HEK293 (cell line): ENCODE data around the gene MSRB1.

Experiments used
- BCL11A ChIP-seq: fragments of 450-650 bp; formaldehyde crosslinking; IDR thresholded peaks from 2 replicates; pipeline ENCODE4 v1.5.1; 2016; ENCODE audit warnings: low read depth, missing biosample characterization, missing genetic modification characterization
- GLI2 ChIP-seq: fragments of 450-650 bp; formaldehyde crosslinking; IDR thresholded peaks from 2 replicates; pipeline ENCODE4; 2017; ENCODE audit warnings: missing biosample characterization, missing genetic modification characterization, low read depth, borderline replicate concordance
- HOXD13 ChIP-seq: sonication (generic); formaldehyde crosslinking; IDR thresholded peaks from 2 replicates; pipeline ENCODE4 v1.8.0; 2022; ENCODE audit warnings: missing genetic modification reagents, borderline replicate concordance
- IKZF3 ChIP-seq: fragments of 450-650 bp; IDR thresholded peaks from 2 replicates; pipeline ENCODE4 v1.5.0; 2018; ENCODE audit warnings: missing biosample characterization, mild to moderate bottlenecking, missing genetic modification characterization, moderate library complexity
- KLF16 ChIP-seq: fragments of 450-650 bp; formaldehyde crosslinking; IDR thresholded peaks from 2 replicates; pipeline ENCODE4 v1.5.1; 2017; ENCODE audit warnings: missing biosample characterization, missing genetic modification characterization
- KLF8 ChIP-seq: fragments of 450-650 bp; formaldehyde crosslinking; IDR thresholded peaks from 2 replicates; pipeline ENCODE4 v1.5.1; 2016; ENCODE audit warnings: missing biosample characterization, missing genetic modification characterization
- REPIN1 ChIP-seq: fragments of 450-650 bp; formaldehyde crosslinking; IDR thresholded peaks from 2 replicates; pipeline ENCODE4 v1.5.1; 2017; ENCODE audit warnings: missing biosample characterization, missing genetic modification characterization, low read depth
- SCRT1 ChIP-seq: fragments of 450-650 bp; formaldehyde crosslinking; IDR thresholded peaks from 2 replicates; pipeline ENCODE4 v1.5.1; 2016; ENCODE audit warnings: missing biosample characterization, missing genetic modification characterization, borderline replicate concordance
- WT1 ChIP-seq: fragments of 450-650 bp; formaldehyde crosslinking; IDR thresholded peaks from 2 replicates; pipeline ENCODE4 v1.5.1; 2016; ENCODE audit warnings: missing biosample characterization, missing genetic modification characterization
- ZBTB21 ChIP-seq: fragments of 450-650 bp; formaldehyde crosslinking; IDR thresholded peaks from 2 replicates; pipeline ENCODE4 v1.5.1; 2017; ENCODE audit warnings: missing biosample characterization, missing genetic modification characterization
- ZFP37 ChIP-seq: fragments of 450-650 bp; formaldehyde crosslinking; IDR thresholded peaks from 2 replicates; pipeline ENCODE4 v1.5.1; 2016; ENCODE audit warnings: missing biosample characterization, missing genetic modification characterization
- ZNF10 ChIP-seq: fragments of 450-650 bp; formaldehyde crosslinking; IDR thresholded peaks from 2 replicates; pipeline ENCODE4 v1.5.1; 2017; ENCODE audit warnings: missing biosample characterization, missing genetic modification characterization
- ZNF19 ChIP-seq: fragments of 450-650 bp; formaldehyde crosslinking; IDR thresholded peaks from 2 replicates; pipeline ENCODE4; 2016; ENCODE audit warnings: missing biosample characterization, missing genetic modification characterization, low read depth
- ZNF223 ChIP-seq: fragments of 450-650 bp; formaldehyde crosslinking; IDR thresholded peaks from 2 replicates; pipeline ENCODE4 v1.5.1; 2016; ENCODE audit warnings: missing biosample characterization, missing genetic modification characterization
- ZNF37A ChIP-seq: fragments of 450-650 bp; IDR thresholded peaks from 2 replicates; pipeline ENCODE4 v1.5.1; 2018; ENCODE audit warnings: missing biosample characterization, missing genetic modification characterization
- ZNF391 ChIP-seq: fragments of 450-650 bp; formaldehyde crosslinking; IDR thresholded peaks from 2 replicates; pipeline ENCODE4 v1.5.1; 2016; ENCODE audit warnings: low read depth, missing biosample characterization, missing genetic modification characterization, borderline replicate concordance
- ZNF488 ChIP-seq: fragments of 450-650 bp; formaldehyde crosslinking; IDR thresholded peaks from 2 replicates; pipeline ENCODE4 v1.5.1; 2016; ENCODE audit warnings: missing biosample characterization, missing genetic modification characterization
- ZNF571 ChIP-seq: fragments of 450-650 bp; formaldehyde crosslinking; IDR thresholded peaks from 2 replicates; pipeline ENCODE4 v1.5.0; 2017; ENCODE audit warnings: missing biosample characterization, missing genetic modification characterization
- ZNF704 ChIP-seq: fragments of 450-650 bp; formaldehyde crosslinking; IDR thresholded peaks from 2 replicates; pipeline ENCODE4 v1.5.1; 2016; ENCODE audit warnings: missing biosample characterization, missing genetic modification characterization
- ZNF830 ChIP-seq: fragments of 450-650 bp; IDR thresholded peaks from 2 replicates; pipeline ENCODE4 v1.5.0; 2018; ENCODE audit warnings: missing biosample characterization, missing genetic modification characterization, low read depth, mild to moderate bottlenecking, moderate library complexity
- ZSCAN5A ChIP-seq: fragments of 450-650 bp; formaldehyde crosslinking; IDR thresholded peaks from 2 replicates; pipeline ENCODE4 v1.5.1; 2016; ENCODE audit warnings: missing biosample characterization, missing genetic modification characterization
- TF ChIP-seq, protein P1 (sequence below): fragments of 450-650 bp; formaldehyde crosslinking; IDR thresholded peaks from 2 replicates; pipeline ENCODE4 v1.5.1; 2016; ENCODE audit warnings: missing biosample characterization, missing genetic modification characterization
- TF ChIP-seq, protein P2 (sequence below): fragments of 450-650 bp; formaldehyde crosslinking; IDR thresholded peaks from 2 replicates; pipeline ENCODE4 v1.5.1; 2017; ENCODE audit warnings: missing biosample characterization, missing genetic modification characterization
- TF ChIP-seq, protein P3 (sequence below): fragments of 450-650 bp; formaldehyde crosslinking; IDR thresholded peaks from 2 replicates; pipeline ENCODE4 v1.5.1; 2017; ENCODE audit warnings: missing biosample characterization, mild to moderate bottlenecking, missing genetic modification characterization, moderate library complexity
- TF ChIP-seq, protein P4 (sequence below): fragments of 450-650 bp; formaldehyde crosslinking; IDR thresholded peaks from 2 replicates; pipeline ENCODE4 v1.5.1; 2016; ENCODE audit warnings: missing biosample characterization, missing genetic modification characterization
- TF ChIP-seq, protein P5 (sequence below): fragments of 450-650 bp; formaldehyde crosslinking; IDR thresholded peaks from 2 replicates; pipeline ENCODE4 v1.5.1; 2016; ENCODE audit warnings: missing biosample characterization, missing genetic modification characterization

Gene MSRB1

DNA sequence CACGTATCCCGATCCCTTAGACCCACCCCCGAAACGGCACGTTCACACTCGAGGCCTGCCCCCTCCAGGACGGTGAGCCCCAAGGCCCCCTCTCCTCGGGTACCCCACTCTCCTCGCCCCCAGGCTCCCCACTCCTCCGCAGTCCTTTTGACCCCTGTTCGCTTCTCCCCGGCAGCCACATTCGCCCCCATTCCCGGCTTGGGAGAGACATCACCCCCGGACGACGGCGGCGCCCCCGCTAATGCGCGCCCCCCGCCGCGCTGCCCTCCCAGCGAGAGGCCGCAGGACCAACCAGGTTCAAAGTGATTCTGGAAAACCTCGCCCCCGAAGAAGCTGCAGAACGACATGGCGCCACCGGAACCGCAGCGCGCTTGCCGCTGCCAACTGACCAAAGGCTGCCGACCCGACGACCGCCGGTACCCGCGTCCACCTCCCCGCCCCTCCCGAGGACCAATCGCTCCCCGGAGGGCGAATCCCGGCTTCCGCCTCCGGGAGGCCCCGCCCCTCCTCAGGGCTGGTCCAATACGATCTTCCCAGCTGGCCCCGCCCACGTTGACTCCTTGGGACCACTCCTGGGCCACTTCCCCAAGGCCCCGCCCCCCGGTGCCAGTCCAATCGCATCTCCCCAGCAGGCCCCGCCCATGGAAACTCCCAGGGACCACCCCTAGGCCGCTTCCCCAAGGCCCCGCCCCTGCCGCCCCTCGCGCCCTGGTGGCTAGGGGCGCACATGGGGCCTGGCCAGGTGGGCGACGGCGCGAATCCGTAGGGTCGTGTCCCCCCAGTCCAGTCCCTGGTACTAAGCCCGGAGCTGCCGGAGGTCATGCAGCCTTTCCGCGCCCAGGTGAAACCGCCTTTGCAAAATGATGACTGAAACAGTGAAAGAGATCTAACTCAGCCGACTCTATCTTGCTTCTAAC, at the start of gene MSRB1 (continued):
- TF ChIP-seq, protein P1, sequence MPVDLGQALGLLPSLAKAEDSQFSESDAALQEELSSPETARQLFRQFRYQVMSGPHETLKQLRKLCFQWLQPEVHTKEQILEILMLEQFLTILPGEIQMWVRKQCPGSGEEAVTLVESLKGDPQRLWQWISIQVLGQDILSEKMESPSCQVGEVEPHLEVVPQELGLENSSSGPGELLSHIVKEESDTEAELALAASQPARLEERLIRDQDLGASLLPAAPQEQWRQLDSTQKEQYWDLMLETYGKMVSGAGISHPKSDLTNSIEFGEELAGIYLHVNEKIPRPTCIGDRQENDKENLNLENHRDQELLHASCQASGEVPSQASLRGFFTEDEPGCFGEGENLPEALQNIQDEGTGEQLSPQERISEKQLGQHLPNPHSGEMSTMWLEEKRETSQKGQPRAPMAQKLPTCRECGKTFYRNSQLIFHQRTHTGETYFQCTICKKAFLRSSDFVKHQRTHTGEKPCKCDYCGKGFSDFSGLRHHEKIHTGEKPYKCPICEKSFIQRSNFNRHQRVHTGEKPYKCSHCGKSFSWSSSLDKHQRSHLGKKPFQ (tag by site-specific recombination): peak; percentile 38; the same call in 1 of the 2 replicates
- no peak for TF ChIP-seq ZNF19 (tag by site-specific recombination)
- TF ChIP-seq ZSCAN5A (tag by site-specific recombination): 0 out of 2 replicates have a peak, but pooled peaks have one; percentile 84
- TF ChIP-seq, protein P2, sequence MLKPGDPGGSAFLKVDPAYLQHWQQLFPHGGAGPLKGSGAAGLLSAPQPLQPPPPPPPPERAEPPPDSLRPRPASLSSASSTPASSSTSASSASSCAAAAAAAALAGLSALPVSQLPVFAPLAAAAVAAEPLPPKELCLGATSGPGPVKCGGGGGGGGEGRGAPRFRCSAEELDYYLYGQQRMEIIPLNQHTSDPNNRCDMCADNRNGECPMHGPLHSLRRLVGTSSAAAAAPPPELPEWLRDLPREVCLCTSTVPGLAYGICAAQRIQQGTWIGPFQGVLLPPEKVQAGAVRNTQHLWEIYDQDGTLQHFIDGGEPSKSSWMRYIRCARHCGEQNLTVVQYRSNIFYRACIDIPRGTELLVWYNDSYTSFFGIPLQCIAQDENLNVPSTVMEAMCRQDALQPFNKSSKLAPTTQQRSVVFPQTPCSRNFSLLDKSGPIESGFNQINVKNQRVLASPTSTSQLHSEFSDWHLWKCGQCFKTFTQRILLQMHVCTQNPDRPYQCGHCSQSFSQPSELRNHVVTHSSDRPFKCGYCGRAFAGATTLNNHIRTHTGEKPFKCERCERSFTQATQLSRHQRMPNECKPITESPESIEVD (tag by site-specific recombination): no peak
- no peak for TF ChIP-seq IKZF3 (tag by site-specific recombination)
- no peak for TF ChIP-seq ZNF10 (tag by site-specific recombination)
- peak; percentile 75 for TF ChIP-seq KLF8 (tag by site-specific recombination)
- TF ChIP-seq ZNF704: no peak
- no peak for TF ChIP-seq WT1 (tag by site-specific recombination)
- TF ChIP-seq, protein P3, sequence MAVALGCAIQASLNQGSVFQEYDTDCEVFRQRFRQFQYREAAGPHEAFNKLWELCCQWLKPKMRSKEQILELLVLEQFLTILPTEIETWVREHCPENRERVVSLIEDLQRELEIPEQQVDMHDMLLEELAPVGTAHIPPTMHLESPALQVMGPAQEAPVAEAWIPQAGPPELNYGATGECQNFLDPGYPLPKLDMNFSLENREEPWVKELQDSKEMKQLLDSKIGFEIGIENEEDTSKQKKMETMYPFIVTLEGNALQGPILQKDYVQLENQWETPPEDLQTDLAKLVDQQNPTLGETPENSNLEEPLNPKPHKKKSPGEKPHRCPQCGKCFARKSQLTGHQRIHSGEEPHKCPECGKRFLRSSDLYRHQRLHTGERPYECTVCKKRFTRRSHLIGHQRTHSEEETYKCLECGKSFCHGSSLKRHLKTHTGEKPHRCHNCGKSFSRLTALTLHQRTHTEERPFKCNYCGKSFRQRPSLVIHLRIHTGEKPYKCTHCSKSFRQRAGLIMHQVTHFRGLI (tag by site-specific recombination): no peak
- no peak for TF ChIP-seq ZNF571 (tag by site-specific recombination)
- no peak for TF ChIP-seq ZNF37A
- peak; percentile 51; the same call in 1 of the 2 replicates for TF ChIP-seq REPIN1 (tag by site-specific recombination)
- peak; percentile 81; the same call in 1 of the 2 replicates for TF ChIP-seq KLF16 (tag by site-specific recombination)
- TF ChIP-seq ZBTB21 (tag by site-specific recombination): peak; percentile 12; the same call in 1 of the 2 replicates
- TF ChIP-seq, protein P4, sequence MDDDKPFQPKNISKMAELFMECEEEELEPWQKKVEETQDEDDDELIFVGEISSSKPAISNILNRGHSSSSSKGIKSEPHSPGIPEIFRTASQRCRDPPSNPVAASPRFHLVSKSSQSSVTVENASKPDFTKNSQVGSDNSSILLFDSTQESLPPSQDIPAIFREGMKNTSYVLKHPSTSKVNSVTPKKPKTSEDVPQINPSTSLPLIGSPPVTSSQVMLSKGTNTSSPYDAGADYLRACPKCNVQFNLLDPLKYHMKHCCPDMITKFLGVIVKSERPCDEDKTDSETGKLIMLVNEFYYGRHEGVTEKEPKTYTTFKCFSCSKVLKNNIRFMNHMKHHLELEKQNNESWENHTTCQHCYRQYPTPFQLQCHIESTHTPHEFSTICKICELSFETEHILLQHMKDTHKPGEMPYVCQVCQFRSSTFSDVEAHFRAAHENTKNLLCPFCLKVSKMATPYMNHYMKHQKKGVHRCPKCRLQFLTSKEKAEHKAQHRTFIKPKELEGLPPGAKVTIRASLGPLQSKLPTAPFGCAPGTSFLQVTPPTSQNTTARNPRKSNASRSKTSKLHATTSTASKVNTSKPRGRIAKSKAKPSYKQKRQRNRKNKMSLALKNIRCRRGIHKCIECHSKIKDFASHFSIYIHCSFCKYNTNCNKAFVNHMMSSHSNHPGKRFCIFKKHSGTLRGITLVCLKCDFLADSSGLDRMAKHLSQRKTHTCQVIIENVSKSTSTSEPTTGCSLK (tag by site-specific recombination): no peak
- TF ChIP-seq, protein P5, sequence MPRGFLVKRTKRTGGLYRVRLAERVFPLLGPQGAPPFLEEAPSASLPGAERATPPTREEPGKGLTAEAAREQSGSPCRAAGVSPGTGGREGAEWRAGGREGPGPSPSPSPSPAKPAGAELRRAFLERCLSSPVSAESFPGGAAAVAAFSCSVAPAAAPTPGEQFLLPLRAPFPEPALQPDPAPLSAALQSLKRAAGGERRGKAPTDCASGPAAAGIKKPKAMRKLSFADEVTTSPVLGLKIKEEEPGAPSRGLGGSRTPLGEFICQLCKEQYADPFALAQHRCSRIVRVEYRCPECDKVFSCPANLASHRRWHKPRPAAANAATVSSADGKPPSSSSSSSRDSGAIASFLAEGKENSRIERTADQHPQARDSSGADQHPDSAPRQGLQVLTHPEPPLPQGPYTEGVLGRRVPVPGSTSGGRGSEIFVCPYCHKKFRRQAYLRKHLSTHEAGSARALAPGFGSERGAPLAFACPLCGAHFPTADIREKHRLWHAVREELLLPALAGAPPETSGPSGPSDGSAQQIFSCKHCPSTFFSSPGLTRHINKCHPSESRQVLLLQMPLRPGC (tag by site-specific recombination): 0 out of 2 replicates have a peak, but pooled peaks have one; percentile 18
- TF ChIP-seq SCRT1 (tag by site-specific recombination): no peak
- TF ChIP-seq ZNF830 (tag by site-specific recombination): no peak
- TF ChIP-seq BCL11A (tag by site-specific recombination): no peak
- TF ChIP-seq HOXD13 (CRISPR knock-in tag): no peak
- TF ChIP-seq ZNF391 (tag by site-specific recombination): peak; percentile 60; the same call in 1 of the 2 replicates
- no peak for TF ChIP-seq ZNF488 (tag by site-specific recombination)
- no peak for TF ChIP-seq ZNF223
- TF ChIP-seq GLI2 (tag by site-specific recombination): no peak
- no peak for TF ChIP-seq ZFP37 (tag by site-specific recombination)
